ENCODE results near the gene HOXD1. TPM values are rescaled to one million over a fixed set of nuclear protein-coding genes. Genes with fewer than 3 reads are reported as not detected.
A peak's percentile ranks its signal among the peaks of the same experiment; 100 is the strongest.

HOXD1 gene
- total RNA-seq, 1 donor: not detected

DNA sequence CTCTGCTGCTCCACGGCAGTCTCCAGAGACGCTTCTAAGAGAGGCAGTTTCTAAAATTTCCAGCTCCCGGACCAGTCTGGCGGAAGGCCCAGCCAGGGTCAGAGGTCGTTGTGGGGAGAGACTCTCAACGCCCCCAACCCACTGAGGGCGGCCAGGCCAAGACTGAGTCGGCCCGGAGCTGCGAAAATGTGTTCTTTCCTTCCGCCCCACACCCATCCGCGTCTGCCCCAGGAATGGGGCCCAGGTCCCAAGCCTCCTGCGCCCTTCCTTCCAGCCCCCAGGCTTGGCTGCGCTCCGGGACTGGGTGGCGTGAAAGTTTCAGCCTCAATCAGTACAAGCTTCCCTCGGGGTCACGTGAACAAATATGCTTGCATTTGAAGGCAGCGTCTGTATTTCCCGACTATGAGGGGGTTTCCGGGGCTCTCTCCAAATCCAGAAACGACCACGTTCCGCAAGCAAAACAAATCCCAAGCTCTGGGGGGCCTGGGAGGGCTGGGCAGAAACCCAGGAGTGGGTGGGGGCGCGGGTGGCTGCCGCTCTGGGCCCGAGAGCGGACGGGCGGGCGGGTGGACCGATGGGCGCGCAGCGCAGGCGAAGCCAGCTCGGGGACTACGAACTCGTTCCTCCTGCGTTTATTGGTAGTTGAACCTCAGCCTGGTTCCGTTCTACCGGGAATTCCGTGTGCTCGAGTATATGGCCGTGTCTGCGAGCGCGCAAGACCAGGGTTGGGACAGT is 28.1 kb upstream of the HOXD1 start:
- peaks cover 15% of the 10 kb centered on the region for H3K4me1 ChIP-seq (ENCODE audit: insufficient read depth, low read length)
- H3K27ac ChIP-seq (ENCODE audit: low read depth, low read length): no peak overlapping the region
- no peaks in the 10 kb centered on the region for H4K20me1 ChIP-seq (ENCODE audit: insufficient read depth, low read length)
- H3K9me3 ChIP-seq (ENCODE audit: low read depth, low read length): no peaks in the 10 kb centered on the region
- no peaks in the 10 kb centered on the region for H3K36me3 ChIP-seq (ENCODE audit: insufficient read depth, low read length)
- DNase-seq (ENCODE audit: insufficient read length, low spot score, missing footprints): peak; percentile 88
- H3K79me2 ChIP-seq (ENCODE audit: insufficient read depth, low read length): no peaks in the 10 kb centered on the region
- H3K4me3 ChIP-seq (ENCODE audit: insufficient read depth, low read length): peak overlapping the region; percentile 63
- no peak for TF ChIP-seq CTCF (IDR thresholded peaks at IDR 0.05; ENCODE audit: extremely low read depth, low read depth, low read length)
- H3K27me3 ChIP-seq (ENCODE audit: insufficient read depth, low read length): peaks cover 64% of the 10 kb centered on the region
- peak overlapping the region; percentile 86 for H3K4me2 ChIP-seq (ENCODE audit: insufficient read depth, low read length)
- H2AFZ ChIP-seq (ENCODE audit: low read length): peak overlapping the region; percentile 56

DNA sequence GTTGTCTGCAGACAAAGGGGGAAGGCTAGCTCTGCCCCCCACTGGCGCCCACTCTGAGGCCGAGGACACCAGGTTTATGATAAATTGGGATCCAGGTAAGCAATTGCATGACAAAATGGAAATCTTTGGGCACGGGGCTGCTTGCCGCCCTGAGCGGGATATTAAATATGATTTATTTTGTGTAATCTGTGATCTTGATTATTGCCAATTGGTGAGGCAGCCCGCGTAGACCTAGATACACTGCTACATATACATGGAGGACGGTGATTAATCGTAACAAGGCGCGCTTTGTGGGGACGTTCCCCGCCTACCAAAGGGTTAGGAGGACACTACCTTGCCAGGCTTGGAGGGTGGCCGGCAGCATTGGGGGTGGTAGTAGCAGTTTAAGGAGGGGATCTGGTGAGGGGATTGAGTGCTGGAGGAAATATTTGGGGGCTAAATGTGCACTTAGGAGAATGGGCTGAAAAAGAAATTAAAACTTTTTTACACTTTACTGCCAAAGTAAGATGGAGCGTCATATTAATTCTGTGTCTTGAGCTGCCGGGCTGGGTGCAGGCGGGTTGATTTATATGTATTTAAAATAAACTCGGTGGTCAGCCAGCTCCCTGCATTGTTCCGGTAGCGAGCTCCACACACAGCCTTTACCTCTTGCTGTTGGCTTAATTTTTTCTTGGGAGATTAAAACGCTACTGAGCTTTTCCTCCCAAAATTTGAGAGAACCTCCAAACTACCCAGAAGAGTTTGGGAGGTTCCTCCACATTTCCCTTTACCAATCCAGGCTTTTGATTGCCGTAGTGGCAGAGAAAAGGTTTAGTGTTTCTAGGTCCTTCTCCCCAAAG is 27.3 kb upstream of the HOXD1 start:
- H3K36me3 ChIP-seq (ENCODE audit: insufficient read depth, low read length): no peaks in the 10 kb centered on the region

GRCh38 chr2:176161825-176162626 is 26.4 kb upstream of the HOXD1 start:
- H3K4me2 ChIP-seq (ENCODE audit: insufficient read depth, low read length): peak overlapping the region; percentile 78
- peak overlapping the region; percentile 54 for H3K4me3 ChIP-seq (ENCODE audit: insufficient read depth, low read length)

More for the DNA sequence above, 27.3 kb upstream of the HOXD1 start:
- DNase-seq (ENCODE audit: insufficient read length, low spot score, missing footprints): peak; percentile 87
- H3K79me2 ChIP-seq (ENCODE audit: insufficient read depth, low read length): no peaks in the 10 kb centered on the region
- H3K4me2 ChIP-seq (ENCODE audit: insufficient read depth, low read length): peak overlapping the region; percentile 86
- H2AFZ ChIP-seq (ENCODE audit: low read length): no peak overlapping the region
- no peaks in the 10 kb centered on the region for H3K9me3 ChIP-seq (ENCODE audit: low read depth, low read length)
- peaks cover 72% of the 10 kb centered on the region for H3K27me3 ChIP-seq (ENCODE audit: insufficient read depth, low read length)
- H3K4me3 ChIP-seq (ENCODE audit: insufficient read depth, low read length): peak overlapping the region; percentile 63
- no peak for TF ChIP-seq CTCF (IDR thresholded peaks at IDR 0.05; ENCODE audit: extremely low read depth, low read depth, low read length)
- no peak overlapping the region for H3K27ac ChIP-seq (ENCODE audit: low read depth, low read length)
- H4K20me1 ChIP-seq (ENCODE audit: insufficient read depth, low read length): no peaks in the 10 kb centered on the region
- H3K4me1 ChIP-seq (ENCODE audit: insufficient read depth, low read length): peaks cover 15% of the 10 kb centered on the region

More at GRCh38 chr2:176161825-176162626, 26.4 kb upstream of the HOXD1 start:
- H4K20me1 ChIP-seq (ENCODE audit: insufficient read depth, low read length): no peaks in the 10 kb centered on the region
- peak; percentile 97 for DNase-seq (ENCODE audit: insufficient read length, low spot score, missing footprints)
- peaks cover 15% of the 10 kb centered on the region for H3K4me1 ChIP-seq (ENCODE audit: insufficient read depth, low read length)
- no peak for TF ChIP-seq CTCF (IDR thresholded peaks at IDR 0.05; ENCODE audit: extremely low read depth, low read depth, low read length)
- no peak overlapping the region for H3K27ac ChIP-seq (ENCODE audit: low read depth, low read length)
- peaks cover 80% of the 10 kb centered on the region for H3K27me3 ChIP-seq (ENCODE audit: insufficient read depth, low read length)
- H3K36me3 ChIP-seq (ENCODE audit: insufficient read depth, low read length): no peaks in the 10 kb centered on the region
- no peak overlapping the region for H2AFZ ChIP-seq (ENCODE audit: low read length)
- H3K79me2 ChIP-seq (ENCODE audit: insufficient read depth, low read length): no peaks in the 10 kb centered on the region
- H3K9me3 ChIP-seq (ENCODE audit: low read depth, low read length): no peaks in the 10 kb centered on the region
